WERI-Rb-1 (cell line): ENCODE measurements around the gene DNAJC16.

Experiments
- DNase-seq: peaks from one replicate; pipeline ENCODE4 v3.0.0-alpha.2; 2020
- H3K27ac ChIP-seq: fragments of 250-450 bp; sonication (Bioruptor Pico); 2 replicates; pipeline ENCODE4 v1.5.1; 2020; ENCODE audit warnings: mild to moderate bottlenecking, moderate library complexity
- H3K27me3 ChIP-seq: fragments of 250-450 bp; sonication (Bioruptor Pico); 2 replicates; pipeline ENCODE4 v1.5.1; 2021; ENCODE audit warnings: mild to moderate bottlenecking, low read depth, moderate library complexity; ENCODE audit not compliant: insufficient read depth, severe bottlenecking
- H3K36me3 ChIP-seq: fragments of 250-450 bp; sonication (Bioruptor Pico); 2 replicates; pipeline ENCODE4 v1.5.1; 2020; ENCODE audit warnings: mild to moderate bottlenecking, moderate library complexity
- H3K4me3 ChIP-seq: 2 replicates; pipeline ENCODE4 v1.5.1; 2011; ENCODE audit warnings: low read depth, mild to moderate bottlenecking, control low read depth, low read length
- H3K9me3 ChIP-seq: fragments of 250-450 bp; sonication (Bioruptor Pico); 2 replicates; pipeline ENCODE4 v1.5.1; 2021; ENCODE audit warnings: mild to moderate bottlenecking, moderate library complexity; ENCODE audit not compliant: severe bottlenecking
- CTCF ChIP-seq: IDR thresholded peaks from 2 replicates; pipeline ENCODE4 v1.5.1; 2011; ENCODE audit warnings: low read depth, mild to moderate bottlenecking, control low read depth, inconsistent platforms, low read length

The DNAJC16 gene

GRCh38 chr1:15542388-15543250, 16.0 kb downstream of the DNAJC16 start:
- Histone ChIP-seq H3K36me3 (peaks cover 52% of the 10 kb centered on the region), H3K4me3 (no peak overlapping the region)
- no peak for TF ChIP-seq CTCF

GRCh38 chr1:15543251-15543588, 16.6 kb downstream of the DNAJC16 start:
- Histone ChIP-seq H3K4me3 (no peak overlapping the region), H3K36me3 (peaks cover 55% of the 10 kb centered on the region), H3K9me3 (no peaks in the 10 kb centered on the region), H3K27me3 (no peaks in the 10 kb centered on the region), H3K27ac (no peak overlapping the region)
- no peak for DNase-seq
- TF ChIP-seq CTCF = no peak

More at GRCh38 chr1:15542388-15543250, 16.0 kb downstream of the DNAJC16 start:
- no peak overlapping the region for H3K27ac ChIP-seq
- DNase-seq = no peak
- H3K9me3 ChIP-seq = no peaks in the 10 kb centered on the region
- H3K27me3 ChIP-seq = no peaks in the 10 kb centered on the region

GRCh38 chr1:15543589-15544568, 17.2 kb downstream of the DNAJC16 start:
- no peaks in the 10 kb centered on the region for H3K9me3 ChIP-seq
- no peak overlapping the region for H3K4me3 ChIP-seq
- no peak overlapping the region for H3K27ac ChIP-seq
- H3K36me3 ChIP-seq = peaks cover 53% of the 10 kb centered on the region
- TF ChIP-seq CTCF = no peak
- DNase-seq = no peak
- no peaks in the 10 kb centered on the region for H3K27me3 ChIP-seq

- Histone ChIP-seq H3K27me3 (no peaks in the 10 kb centered on the region), H3K27ac (no peak overlapping the region), H3K4me3 (no peak overlapping the region), H3K9me3 (no peaks in the 10 kb centered on the region), H3K36me3 (peaks cover 44% of the 10 kb centered on the region)
- DNase-seq = no peak
- TF ChIP-seq CTCF = no peak
These were observed 20.0 kb downstream of the DNAJC16 start for GRCh38 chr1:15546641-15547040.

GRCh38 chr1:15550573-15550972, 23.9 kb downstream of the DNAJC16 start:
- peaks cover 20% of the 10 kb centered on the region for H3K36me3 ChIP-seq
- no peak overlapping the region for H3K27ac ChIP-seq
- H3K27me3 ChIP-seq = no peaks in the 10 kb centered on the region
- no peak for DNase-seq
- H3K4me3 ChIP-seq = no peak overlapping the region
- TF ChIP-seq CTCF = no peak
- H3K9me3 ChIP-seq = no peaks in the 10 kb centered on the region
